GM12872 (cell line): Measurements from ENCODE around the gene ANKRD18B.
A peak's percentile ranks its signal among the peaks of the same experiment; 100 is the strongest.

Source experiments
- TF ChIP-seq, protein P1 (sequence below): IDR thresholded peaks from 3 replicates; pipeline ENCODE4 v1.5.1; 2011; ENCODE audit warnings: low read depth, mild to moderate bottlenecking, low read length, moderate library complexity; ENCODE audit not compliant: insufficient read depth

The ANKRD18B gene

GRCh38 chr9:33523397-33524305, at the start of gene ANKRD18B:
Gene ANKRD18B (plus strand): TSS chr9:33524251. CDS start chr9:33524490, 239 bp downstream.
- TF ChIP-seq, protein P1, sequence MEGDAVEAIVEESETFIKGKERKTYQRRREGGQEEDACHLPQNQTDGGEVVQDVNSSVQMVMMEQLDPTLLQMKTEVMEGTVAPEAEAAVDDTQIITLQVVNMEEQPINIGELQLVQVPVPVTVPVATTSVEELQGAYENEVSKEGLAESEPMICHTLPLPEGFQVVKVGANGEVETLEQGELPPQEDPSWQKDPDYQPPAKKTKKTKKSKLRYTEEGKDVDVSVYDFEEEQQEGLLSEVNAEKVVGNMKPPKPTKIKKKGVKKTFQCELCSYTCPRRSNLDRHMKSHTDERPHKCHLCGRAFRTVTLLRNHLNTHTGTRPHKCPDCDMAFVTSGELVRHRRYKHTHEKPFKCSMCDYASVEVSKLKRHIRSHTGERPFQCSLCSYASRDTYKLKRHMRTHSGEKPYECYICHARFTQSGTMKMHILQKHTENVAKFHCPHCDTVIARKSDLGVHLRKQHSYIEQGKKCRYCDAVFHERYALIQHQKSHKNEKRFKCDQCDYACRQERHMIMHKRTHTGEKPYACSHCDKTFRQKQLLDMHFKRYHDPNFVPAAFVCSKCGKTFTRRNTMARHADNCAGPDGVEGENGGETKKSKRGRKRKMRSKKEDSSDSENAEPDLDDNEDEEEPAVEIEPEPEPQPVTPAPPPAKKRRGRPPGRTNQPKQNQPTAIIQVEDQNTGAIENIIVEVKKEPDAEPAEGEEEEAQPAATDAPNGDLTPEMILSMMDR = peak; percentile 51

DNA sequence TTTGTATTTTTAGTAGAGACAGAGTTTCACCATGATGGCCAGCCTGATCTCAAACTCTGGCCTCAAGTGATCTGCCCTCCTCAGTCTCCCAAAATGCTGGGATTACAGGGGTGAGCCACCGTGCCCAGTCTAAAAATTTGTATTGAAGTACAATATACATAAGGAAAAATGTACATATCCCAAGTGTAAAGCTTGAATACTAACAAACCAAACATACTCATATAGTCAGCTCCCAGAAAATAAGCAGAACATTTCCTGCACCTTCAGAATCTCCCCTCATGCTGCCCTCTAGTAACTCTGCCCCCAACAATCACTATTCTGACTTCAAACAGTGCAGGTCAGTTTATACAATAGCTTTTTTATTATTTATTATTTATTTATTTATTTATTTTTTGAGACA, 48.7 kb upstream of the ANKRD18B start:
- TF ChIP-seq, protein P1 = no peak

GRCh38 chr9:33476503-33476902, 47.5 kb upstream of the ANKRD18B start:
- TF ChIP-seq, protein P1 = no peak

DNA sequence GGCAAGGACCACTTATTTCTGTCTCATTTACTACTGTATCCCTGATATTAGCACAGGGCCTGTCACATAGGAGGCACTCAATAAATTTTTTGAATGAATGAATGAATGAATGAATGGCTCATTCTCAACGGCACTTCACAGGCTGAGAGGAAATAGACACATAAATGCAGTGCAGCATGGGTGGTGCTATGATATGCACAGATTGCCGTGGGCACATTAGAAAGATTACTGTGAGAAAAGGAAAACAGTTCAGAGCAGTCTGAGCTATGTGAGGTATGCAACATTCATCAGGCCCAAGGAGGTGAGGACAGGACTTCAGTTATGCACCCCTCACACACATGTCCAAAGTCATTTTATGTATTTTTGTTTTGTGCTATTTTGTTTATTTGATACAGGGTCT, 43.9 kb upstream of the ANKRD18B start:
- TF ChIP-seq, protein P1 = no peak

DNA sequence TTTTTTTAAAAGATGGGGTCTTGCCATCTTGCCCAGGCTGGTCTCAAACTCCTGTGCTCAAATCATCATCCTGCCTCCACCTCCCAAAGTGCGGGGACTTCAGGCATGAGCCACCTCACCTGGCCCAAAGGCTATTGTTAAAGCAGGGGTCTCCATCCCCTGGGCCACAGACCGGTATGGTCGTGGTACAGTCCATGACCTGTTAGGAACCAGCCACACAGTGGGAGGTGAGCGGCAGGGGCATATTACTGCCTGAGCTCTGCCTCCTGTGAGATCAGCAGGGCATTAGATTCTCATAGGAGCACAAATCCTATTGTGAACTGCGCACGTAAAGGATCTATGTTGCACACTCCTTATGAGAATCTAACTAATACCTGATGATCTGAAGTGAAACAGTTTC, 43.1 kb upstream of the ANKRD18B start:
- TF ChIP-seq, protein P1 = no peak

DNA sequence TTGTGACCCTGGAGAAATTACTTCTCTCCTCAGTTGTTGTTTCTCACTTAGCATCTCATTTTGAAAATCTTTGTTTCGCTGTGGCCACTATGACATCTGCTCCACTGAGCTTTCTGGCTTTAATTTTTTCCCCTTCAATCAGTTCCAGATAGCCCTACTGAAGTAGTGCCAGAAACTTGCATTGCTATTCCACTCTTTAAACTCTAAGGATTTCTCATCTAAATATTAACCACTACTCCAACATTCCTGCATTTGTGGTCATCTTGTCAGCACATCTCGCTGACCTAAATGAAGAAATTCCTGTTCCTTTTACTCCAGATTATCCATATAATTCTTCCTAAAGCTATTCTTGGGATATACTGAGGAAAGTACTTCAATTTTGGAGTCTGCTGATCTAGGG, 35.0 kb upstream of the ANKRD18B start:
- TF ChIP-seq, protein P1 = no peak

GRCh38 chr9:33498387-33498786, 25.7 kb upstream of the ANKRD18B start:
- TF ChIP-seq, protein P1 = 0 out of 3 replicates have a peak, but pooled peaks have one; percentile 9
